Nucleus accumbens (tissue), 56 donors: Measurements from ENCODE around the gene IL17RD.
"Not testable (repeated sequence)": the region's sequence is repeated elsewhere in the genome, so short reads cannot be mapped to it uniquely, and the experiment has no call there.

Experiments used
- DNase-seq, 56 donors: peaks; one replicate each; lab custom pipeline; 2025; lab: John Stamatoyannopoulos, UW

Gene IL17RD

GRCh38 chr3:57097536-57097935 lies 67.6 kb downstream of the IL17RD start:
- DNase-seq: no peak

DNA sequence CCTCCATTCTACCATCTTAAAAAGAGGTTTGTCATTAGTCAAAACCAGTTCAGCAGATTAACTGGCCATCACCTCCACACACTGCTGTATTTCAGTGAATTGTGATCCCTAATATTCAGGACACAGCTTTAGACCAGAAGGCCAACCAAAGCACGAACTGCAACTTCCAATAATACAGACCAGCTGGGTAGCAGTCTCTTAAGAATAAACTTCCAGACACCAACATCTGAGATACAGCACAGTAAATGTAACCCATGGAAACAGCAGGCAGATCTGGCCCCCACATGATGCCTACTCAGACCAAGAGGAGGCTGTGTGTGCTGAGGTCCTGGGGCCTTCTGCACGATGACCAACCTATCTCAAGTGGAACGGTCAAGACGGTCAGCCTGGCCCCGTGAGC lies 69.8 kb downstream of the IL17RD start:
- no peak for DNase-seq

DNA sequence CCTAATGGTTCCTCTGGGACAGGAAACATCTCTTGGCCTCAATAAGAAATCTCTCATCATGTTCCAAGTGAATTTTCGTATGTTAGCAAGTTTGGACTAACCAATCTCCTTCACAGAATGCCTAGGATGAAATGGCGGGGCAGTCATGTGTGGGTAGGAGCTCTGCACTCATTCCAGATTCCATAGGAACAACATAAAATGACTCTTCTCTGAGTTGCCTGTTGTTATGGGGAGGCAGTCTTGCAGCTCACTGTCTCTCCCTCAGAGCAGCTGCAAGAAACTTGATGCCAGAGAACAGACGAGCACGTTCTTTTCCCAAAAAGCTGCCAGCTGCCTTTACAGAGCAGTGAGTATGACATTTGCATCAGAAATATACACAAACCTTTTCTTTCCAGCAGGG lies 70.6 kb downstream of the IL17RD start:
- no peak for DNase-seq

DNA sequence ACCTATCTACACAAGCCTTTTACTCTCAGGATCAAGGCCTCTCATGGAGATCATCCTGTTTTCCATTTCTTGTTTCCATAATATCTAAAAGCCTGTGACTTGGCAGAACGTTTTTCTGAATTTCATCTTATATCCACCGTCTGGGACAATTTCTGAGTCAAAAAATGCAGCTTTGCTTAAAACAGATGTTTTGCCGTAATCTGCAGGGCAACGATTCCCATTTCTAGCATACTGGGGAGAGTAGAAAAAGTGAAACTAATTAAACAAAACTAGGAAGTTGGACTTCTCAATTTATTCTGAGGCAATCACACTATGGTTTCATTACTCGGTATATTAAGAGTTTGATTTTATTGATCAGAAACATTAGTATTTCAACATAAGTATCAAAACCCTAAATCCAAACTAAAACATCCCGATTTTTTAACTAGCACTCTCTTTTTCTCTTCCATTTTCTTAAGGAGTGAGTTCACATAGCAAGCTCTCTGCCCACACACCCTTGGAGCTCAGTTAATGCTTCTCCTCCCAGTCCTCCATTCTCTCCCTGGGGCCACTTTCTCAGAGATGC lies 71.1 kb downstream of the IL17RD start:
- no peak for DNase-seq

- no peak for DNase-seq
These were observed 71.7 kb downstream of the IL17RD start for GRCh38 chr3:57093489-57093888.

DNA sequence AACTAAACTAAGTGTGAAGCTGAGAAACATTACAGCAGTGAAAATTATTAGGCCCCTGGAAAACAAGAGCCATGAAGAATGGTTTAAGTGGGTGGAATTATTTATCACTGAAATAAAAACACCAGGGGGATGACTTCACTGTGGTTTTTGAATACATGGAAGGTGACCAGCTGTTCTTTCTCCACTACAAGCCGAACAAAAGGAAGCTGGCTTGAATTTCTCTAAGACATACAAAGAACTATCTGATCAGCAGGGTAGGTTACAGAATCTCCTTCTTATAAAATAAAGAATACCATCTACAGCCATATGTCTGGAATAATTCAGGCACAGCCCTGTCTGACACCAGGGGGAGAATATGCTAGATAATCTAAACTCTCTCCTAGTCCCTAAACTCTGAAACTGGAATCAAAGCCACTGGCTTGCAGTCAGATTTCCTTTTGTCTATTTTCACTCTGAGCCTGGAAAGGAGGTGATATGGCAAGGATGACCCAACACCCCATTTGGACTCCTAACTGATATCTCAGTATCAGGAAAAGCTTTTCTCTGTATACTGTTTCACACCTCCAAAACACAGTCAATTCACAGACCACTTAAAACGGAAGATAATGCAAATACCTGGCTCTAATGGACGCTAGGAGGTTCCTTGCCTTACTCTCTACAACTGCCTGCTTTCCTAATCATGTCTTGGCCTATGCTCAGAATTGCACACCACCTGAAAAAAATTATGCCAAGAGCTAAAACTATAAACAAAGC lies 73.5 kb downstream of the IL17RD start:
- no peak for DNase-seq

GRCh38 chr3:57089043-57089442 lies 76.1 kb downstream of the IL17RD start:
- DNase-seq: no peak

DNA sequence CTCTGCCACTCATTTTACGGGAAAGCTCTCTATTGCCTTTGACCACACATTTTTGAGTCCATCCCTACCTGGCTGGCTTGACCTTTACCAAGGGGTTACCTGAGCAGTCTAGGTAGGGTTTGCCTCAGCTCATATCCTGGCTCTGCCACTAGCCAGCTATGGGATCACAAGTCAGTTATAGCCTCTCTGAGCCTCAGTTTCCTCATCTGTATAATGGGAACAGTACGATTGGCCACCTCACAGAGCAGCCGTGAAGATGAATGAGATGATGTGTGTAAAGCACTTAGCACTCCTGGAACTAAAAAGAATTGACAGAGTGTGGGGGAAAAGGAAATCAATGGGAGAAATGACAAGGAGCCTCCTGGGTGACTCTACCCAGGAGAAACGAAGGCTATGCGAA lies 76.7 kb downstream of the IL17RD start:
- DNase-seq: no peak

- no peak for DNase-seq
These were observed 77.6 kb downstream of the IL17RD start for GRCh38 chr3:57087361-57088092.

DNA sequence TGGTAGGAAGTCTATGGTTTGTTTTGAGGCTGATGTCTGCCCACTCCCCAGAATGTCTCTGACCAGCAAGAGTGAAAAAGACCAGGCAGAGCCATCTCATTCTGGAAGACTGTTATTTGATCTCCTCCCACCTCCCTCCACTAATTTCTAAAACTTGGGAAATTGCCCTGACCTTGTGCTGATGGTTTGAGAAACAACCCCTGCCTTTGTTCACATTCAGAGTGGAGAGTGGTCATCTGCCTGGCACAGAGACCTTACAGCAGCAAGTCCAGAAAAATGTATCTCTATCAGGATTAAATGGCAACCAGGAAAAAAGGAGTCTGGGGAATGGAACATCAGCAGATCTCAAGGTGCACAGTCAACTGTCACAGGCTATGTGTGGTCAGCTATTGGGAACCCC lies 79.0 kb downstream of the IL17RD start:
- peak in 19 of 56 donors; percentile 1 to 41 (median 18) for DNase-seq

DNA sequence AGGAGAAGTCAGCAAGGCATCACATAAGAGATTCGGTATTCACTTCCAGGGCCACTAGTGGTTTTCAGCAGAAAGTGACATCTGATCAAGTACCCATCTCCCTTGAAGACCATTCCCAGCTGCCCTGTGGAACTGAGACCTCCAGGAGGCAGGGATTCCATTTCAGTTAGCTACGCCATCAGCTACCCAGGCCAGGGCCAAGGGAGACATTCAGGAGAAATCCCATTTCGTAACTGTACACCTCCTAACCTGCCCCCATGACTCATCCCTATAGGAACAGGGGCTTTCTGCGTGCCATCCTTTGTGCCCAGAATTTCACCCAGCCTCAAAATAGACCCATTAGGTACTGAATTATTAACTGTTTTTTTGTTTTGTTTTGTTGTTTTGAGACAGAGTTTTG lies 79.9 kb downstream of the IL17RD start:
- DNase-seq: no peak

DNA sequence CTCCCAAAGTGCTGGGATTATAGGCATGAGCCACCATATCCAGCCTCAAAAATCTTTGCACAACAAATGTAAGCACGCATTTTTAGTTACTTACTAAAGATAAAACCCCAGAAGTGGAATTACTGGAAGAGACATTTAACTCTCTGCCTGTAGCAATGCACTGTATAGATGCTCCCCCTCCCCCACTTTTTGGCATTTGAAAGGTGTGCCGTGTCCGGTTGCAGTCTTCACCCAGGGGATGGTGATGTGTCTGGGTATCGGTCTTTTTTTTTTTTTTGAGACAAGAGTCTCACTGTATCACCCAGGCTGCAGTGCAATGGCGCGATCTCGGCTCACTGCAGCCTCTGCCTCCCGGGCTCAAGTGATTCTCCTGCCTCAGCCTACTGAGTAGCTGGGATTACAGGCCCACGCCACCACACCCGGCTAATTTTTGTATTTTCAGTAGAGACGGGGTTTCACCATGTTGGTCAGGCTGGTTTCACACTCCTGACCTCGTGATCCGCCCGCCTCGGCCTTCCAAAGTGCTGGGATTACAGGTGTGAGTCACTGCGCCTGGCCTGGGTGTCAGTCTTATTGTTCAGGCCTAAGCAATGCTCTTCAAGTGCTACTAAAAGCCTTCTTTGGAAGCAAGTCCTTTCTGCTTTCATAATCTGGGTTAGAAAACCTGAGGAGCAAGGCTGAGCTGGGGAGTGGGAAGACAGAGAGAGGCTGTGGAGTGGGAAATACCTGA lies 81.7 kb downstream of the IL17RD start:
- not testable (repeated sequence) for DNase-seq

DNA sequence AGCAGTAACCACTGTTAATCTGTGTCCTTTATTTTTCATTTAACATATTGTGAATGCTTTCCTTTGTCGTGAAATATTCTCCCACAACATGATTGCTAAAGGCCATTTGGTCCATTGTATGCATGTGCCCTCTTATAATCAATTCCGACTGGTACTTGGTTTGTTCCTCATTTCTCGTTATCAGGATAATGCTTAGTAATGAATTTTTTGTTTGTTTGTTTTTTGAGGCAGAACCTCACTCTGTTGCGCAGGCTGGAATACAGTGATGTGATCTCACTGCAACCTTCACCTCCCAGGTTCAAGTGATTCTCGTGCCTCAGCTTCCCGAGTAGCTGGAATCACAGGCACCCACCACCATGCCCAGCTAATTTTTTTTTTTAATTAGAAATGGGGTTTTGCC lies 82.7 kb downstream of the IL17RD start:
- DNase-seq: no peak

DNA sequence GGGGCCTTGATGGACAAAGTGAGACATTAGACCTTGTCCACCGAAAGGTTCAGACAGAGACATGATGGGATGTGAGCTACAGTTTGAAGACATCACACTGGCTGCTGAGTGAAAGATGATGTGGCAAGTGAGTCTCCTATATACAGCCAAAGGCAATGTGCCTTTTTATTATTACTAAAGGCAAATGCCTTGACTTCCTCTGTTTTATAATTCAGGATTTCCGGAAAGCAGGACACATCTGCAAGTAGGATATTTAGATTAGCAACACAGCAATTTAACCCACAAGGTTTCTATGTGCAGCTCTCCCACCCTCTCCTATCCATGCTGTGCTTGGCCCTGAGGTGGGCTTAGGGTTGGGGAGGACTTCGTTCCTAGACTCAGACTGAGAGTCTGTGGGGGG lies 84.0 kb downstream of the IL17RD start:
- DNase-seq: no peak

- DNase-seq: no peak
These were observed 85.0 kb downstream of the IL17RD start for GRCh38 chr3:57080171-57080570.

- DNase-seq: peak in 1 of 56 donors; percentile 46
These were observed 85.7 kb downstream of the IL17RD start for GRCh38 chr3:57079474-57079831.

DNA sequence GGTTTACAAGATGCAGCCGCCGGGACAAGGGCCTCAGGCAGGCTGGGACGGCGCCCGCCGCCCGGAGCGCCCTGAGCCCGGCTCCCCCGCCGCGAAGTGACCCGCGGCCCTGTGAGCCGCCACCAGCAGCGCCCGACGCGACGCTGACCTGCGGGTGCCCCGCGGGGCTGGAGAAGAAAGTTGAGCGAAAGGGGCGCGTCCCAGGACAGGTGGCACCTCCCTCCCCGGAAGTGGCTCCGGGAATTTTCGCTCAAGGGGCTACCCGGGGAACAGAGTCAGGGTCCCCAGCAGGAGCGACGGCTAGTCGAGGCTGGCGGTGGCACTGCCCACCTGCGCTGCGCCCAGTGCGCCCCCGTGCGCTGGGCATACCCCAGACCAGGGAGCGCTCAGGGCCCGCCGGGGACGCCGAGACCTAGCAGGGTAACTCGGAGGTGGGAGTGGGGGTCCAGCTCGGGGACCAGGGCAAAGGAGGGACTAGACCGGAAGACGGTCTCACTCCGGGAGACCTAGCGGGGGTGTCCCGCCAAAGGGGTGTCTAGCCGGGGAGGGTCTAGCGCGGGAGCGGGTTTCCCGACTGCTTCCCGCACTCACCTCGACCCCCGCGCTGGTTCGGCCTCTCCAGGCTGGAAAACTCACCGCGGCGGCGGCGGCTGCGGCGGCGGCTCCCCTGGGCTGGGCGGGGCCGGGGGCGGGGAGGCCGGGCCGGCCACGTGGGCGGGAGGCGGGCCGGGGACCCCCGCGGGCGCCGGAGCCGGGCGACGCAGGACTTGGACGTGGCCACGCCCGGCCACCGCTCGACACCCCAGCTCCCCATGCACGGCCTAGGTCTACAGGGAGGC lies 86.3 kb downstream of the IL17RD start:
- DNase-seq: peak in 19 of 56 donors; percentile 5 to 69 (median 21)

DNA sequence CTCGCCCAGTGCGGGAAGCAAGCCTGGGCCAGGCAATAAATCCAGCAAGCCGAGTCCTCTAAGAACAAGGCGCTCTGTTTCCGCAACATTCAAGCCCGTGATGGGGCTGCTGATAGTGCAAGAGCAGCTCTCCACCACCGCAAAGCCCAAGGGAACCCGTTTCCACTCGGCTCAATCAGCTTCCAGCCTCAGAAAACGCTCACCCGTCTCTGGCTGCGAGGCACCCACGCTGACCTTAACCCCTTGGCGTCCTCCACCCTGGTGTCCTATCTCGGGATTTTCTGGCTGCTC lies 86.9 kb downstream of the IL17RD start:
- DNase-seq: peak in 29 of 56 donors; percentile 4 to 51 (median 18)

GRCh38 chr3:57077630-57078343 lies 87.4 kb downstream of the IL17RD start:
- DNase-seq: no peak

GRCh38 chr3:57076422-57076951 lies 88.7 kb downstream of the IL17RD start:
- no peak for DNase-seq
